GM18858 (cell line): Measurements from ENCODE around the gene MCC.

Experiments used
- ATAC-seq: cut with Tn5 transposase; IDR thresholded peaks from one replicate; pipeline ENCODE4 v1.9.1; 2021; ENCODE audit not compliant: unreplicated experiment

The MCC gene

GRCh38 chr5:113122053-113122452, 366.2 kb downstream of the MCC start:
- ATAC-seq, result no peak

- no peak for ATAC-seq
Measured at GRCh38 chr5:113119246-113119924, 368.9 kb downstream of the MCC start.

GRCh38 chr5:113118765-113119164, 369.5 kb downstream of the MCC start:
- ATAC-seq, result no peak

GRCh38 chr5:113118298-113118697, 370.0 kb downstream of the MCC start:
- ATAC-seq, result no peak

GRCh38 chr5:113117543-113118115, 370.6 kb downstream of the MCC start:
- ATAC-seq, result no peak

- no peak for ATAC-seq
Measured at GRCh38 chr5:113115956-113116355, 372.3 kb downstream of the MCC start.

- ATAC-seq, result peak; percentile 37
Measured at GRCh38 chr5:113115061-113115460, 373.2 kb downstream of the MCC start.

GRCh38 chr5:113114559-113114958, 373.7 kb downstream of the MCC start:
- ATAC-seq, result no peak

- ATAC-seq, result no peak
Measured at GRCh38 chr5:113112435-113112834, 375.8 kb downstream of the MCC start.

GRCh38 chr5:113110117-113110516, 378.1 kb downstream of the MCC start:
- no peak for ATAC-seq

- ATAC-seq, result no peak
Measured at GRCh38 chr5:113109344-113109743, 378.9 kb downstream of the MCC start.

- ATAC-seq, result no peak
Measured at GRCh38 chr5:113108485-113108884, 379.8 kb downstream of the MCC start.

- ATAC-seq, result no peak
Measured at GRCh38 chr5:113106821-113107220, 381.4 kb downstream of the MCC start.

- no peak for ATAC-seq
Measured at GRCh38 chr5:113105693-113106280, 382.5 kb downstream of the MCC start.

- no peak for ATAC-seq
Measured at GRCh38 chr5:113103330-113103729, 384.9 kb downstream of the MCC start.

- ATAC-seq, result no peak
Measured at GRCh38 chr5:113102121-113102531, 386.1 kb downstream of the MCC start.

GRCh38 chr5:113100981-113101380, 387.3 kb downstream of the MCC start:
- ATAC-seq, result no peak

GRCh38 chr5:113099822-113100221, 388.4 kb downstream of the MCC start:
- ATAC-seq, result no peak

- ATAC-seq, result no peak
Measured at GRCh38 chr5:113098378-113098777, 389.9 kb downstream of the MCC start.

- ATAC-seq, result no peak
Measured at GRCh38 chr5:113095831-113096230, 392.4 kb downstream of the MCC start.

- no peak for ATAC-seq
Measured at GRCh38 chr5:113093558-113093957, 394.7 kb downstream of the MCC start.

GRCh38 chr5:113092683-113093082, 395.6 kb downstream of the MCC start:
- no peak for ATAC-seq

- no peak for ATAC-seq
Measured at GRCh38 chr5:113091622-113092021, 396.6 kb downstream of the MCC start.
